T-helper 2 cell treated with Interferon-gamma antibody and Interleukin-4, amounts not matched to agents 100 ng/mL and 5 ng/mL, for 36 hours (primary cell): Measurements from ENCODE around the gene RPGRIP1L. TPM values are rescaled to one million over a fixed set of nuclear protein-coding genes. Genes with fewer than 3 reads are reported as not detected.
"Not testable (repeated sequence)": the region's sequence is repeated elsewhere in the genome, so short reads cannot be mapped to it uniquely, and the experiment has no call there.

Experiments
- intact Hi-C: fragments of 100-400 bp; cut with micrococcal nuclease; formaldehyde crosslinking; loops from one replicate; pipeline ENCODE4 v1.15.1; 2023
- total RNA-seq: library from RNA; stranded (reverse); gene quantifications from 2 replicates; pipeline ENCODE4 v1.2.3, GENCODE V29; 2022

The RPGRIP1L gene
- total RNA-seq, 1 donor from 2014 or later: 7.2 TPM

- intact Hi-C loops: no loop called here
These were observed 9.9 kb upstream of the RPGRIP1L start for GRCh38 chr16:53713403-53714204.

DNA sequence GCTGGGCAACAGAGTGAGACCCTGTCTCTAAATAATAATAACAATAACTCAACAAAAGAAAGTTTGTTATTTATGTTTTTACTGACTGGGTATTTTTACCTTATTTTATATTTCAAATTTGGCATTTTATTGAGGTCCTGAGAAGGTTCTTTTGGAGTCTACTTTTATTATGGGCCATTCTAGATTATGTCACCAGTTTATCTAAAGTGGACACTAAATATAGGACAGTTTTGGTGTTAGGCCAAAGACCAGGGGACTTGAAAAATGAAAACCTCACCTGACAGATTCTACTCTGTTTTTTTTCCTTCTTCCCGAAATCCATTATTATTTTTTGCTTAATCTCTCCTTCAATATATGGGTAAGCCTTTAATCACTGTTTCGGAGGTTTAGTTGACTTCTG lies 8.4 kb upstream of the RPGRIP1L start:
- intact Hi-C loops: no loop called here

GRCh38 chr16:53711390-53711789 lies 7.7 kb upstream of the RPGRIP1L start:
- intact Hi-C loops: no loop called here

GRCh38 chr16:53708490-53708889 lies 4.8 kb upstream of the RPGRIP1L start:
- intact Hi-C loops: no loop called here

- intact Hi-C loops: no loop called here
These were observed 4.0 kb upstream of the RPGRIP1L start for GRCh38 chr16:53707671-53708070.

DNA sequence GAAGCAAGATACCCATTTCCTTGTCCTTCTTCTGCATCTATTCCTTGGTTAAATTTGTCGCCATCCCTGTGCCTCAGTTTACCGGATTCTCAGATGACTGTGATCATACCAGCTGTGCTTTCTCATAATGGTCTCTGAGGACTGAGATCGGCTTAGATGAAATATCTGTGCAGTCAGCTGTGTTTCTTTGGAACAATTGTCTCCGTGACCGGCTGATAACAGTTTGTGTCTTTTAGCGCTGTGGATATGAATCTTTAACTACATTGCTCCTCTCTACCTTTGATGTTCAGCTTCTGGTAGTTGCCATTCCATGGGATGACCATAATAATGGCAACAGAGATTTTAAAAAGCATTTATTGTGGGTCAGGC lies 770 bp upstream of the RPGRIP1L start:
- intact Hi-C loops: loop anchor here (5.0 kb wide), 2 partner anchors 152 to 208 kb away; no protein-coding TSS in a partner anchor

- intact Hi-C loops: not testable (repeated sequence)
These were observed 5.4 kb downstream of the RPGRIP1L start for GRCh38 chr16:53698271-53698670.

DNA sequence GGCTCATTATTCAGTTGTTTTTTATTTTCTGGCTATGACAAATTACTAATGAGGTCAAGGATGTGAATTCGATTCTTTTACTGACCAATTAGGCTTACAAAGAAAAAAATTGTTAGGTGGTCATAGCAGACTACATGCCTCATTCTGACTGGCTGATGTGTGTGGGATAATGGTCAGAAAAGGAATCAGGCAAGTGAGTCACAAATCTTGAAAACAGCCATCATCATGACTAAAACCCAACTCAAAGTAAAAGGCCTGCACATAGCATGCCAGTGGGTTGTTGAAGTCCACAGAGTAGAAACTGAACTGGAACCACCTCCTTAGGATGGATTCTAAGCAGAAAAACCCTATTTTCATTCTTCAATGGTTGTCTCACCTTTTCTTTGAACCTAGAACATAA lies 8.6 kb downstream of the RPGRIP1L start:
- intact Hi-C loops: no loop called here

- intact Hi-C loops: no loop called here
These were observed 10.3 kb downstream of the RPGRIP1L start for GRCh38 chr16:53693320-53693719.

GRCh38 chr16:53692146-53692545 lies 11.5 kb downstream of the RPGRIP1L start:
- intact Hi-C loops: no loop called here

DNA sequence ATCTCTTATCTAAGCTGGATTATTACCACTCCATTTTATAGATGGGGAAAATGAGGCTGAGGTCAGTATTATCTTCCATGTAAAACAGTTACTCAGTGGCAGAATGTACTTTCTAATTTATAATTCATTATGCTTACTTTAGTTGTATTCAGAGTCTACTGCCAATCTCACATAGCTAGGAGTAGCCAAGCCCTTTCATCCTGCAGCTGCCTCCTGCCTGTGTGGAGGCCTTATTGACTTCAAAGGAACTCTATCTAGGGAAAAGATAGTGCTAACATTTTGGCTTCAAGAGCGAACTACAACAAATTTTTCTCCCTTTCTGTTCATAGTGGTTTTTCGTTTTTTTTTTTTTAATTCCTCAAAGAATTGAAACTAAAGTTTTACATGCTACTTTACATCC lies 12.9 kb downstream of the RPGRIP1L start:
- intact Hi-C loops: no loop called here

GRCh38 chr16:53689636-53690035 lies 14.0 kb downstream of the RPGRIP1L start:
- intact Hi-C loops: no loop called here

GRCh38 chr16:53686710-53687109 lies 16.9 kb downstream of the RPGRIP1L start:
- intact Hi-C loops: no loop called here

DNA sequence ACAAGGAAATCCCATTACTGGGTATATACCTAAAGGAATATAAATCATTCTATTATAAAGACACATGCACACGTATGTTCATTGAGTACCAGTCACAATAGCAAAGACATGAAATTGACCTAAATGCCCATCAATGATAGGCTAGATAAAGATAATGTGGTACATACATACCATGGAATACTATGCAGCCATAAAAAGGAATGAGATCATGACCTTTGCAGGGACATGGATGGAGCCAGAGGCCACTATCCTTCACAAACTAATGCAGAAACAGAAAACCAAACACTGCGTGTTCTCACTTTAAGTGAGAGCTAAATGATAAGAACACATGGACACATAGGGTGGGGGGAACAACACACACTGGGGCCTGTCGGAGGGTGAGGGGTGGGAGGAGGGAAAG lies 18.3 kb downstream of the RPGRIP1L start:
- intact Hi-C loops: not testable (repeated sequence)

GRCh38 chr16:53681354-53681753 lies 22.3 kb downstream of the RPGRIP1L start:
- intact Hi-C loops: no loop called here

DNA sequence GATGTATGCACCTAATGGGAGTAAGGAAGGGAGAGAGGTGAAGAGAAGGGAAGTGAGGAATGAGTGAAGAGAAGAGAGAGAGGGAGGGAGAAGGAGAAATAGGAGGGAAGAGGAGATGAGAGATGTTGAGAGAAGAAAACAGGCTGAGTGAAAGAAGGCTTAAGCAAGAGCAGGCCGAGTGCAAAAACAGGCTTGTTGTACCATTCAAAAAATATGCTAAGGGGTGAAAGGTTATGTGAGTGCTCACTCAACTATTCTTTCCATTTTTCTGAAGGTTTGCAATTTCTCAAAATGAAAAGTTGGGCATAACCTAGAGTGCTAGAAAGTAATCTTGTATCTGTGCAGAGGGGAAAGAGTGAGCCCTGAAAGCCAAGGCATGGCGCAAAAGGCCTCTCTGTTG lies 22.9 kb downstream of the RPGRIP1L start:
- intact Hi-C loops: no loop called here

DNA sequence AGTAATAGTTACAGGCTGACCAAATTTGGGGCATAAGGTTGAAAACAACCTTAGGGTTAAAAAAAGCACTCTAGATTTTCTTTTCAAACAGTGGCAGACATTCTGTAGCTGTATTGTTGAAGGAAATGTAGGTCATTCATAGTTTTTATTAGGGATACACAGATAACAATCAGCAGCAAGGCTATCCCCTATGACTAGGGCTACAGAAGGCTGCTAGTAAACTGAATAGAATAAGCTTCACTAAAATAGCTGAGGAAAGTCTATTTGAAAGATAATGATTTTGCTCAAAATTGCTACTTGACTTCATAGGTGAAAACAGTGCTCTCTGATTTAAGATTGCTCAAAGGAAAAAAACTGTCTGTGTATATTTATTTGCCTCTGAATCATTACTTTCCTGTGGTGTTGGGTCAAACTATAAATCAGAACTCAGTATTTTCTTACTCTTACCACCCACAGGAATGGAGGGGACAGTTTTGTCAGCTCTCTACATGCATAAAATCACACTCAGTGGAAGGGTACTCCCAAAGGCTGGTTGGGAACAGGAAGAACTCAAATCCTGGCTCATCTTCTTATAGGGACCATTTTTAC lies 24.8 kb downstream of the RPGRIP1L start:
- intact Hi-C loops: no loop called here

GRCh38 chr16:53678155-53678554 lies 25.5 kb downstream of the RPGRIP1L start:
- intact Hi-C loops: no loop called here

- intact Hi-C loops: no loop called here
These were observed 30.5 kb downstream of the RPGRIP1L start for GRCh38 chr16:53673189-53673588.

GRCh38 chr16:53672461-53672860 lies 31.2 kb downstream of the RPGRIP1L start:
- intact Hi-C loops: no loop called here

GRCh38 chr16:53668869-53669268 lies 34.8 kb downstream of the RPGRIP1L start:
- intact Hi-C loops: no loop called here

GRCh38 chr16:53666786-53667415 lies 36.8 kb downstream of the RPGRIP1L start:
- intact Hi-C loops: no loop called here
